Activated CD8-positive, alpha-beta T cell treated with anti-CD3 and anti-CD28 coated beads for 36 hours (primary cell): Measurements from ENCODE around the gene CRTAC1. TPM values are rescaled to one million over a fixed set of nuclear protein-coding genes. Genes with fewer than 3 reads are reported as not detected.

Source experiments
- ATAC-seq: fragments of 200-7000 bp; cut with Tn5 transposase; one replicate; pipeline ENCODE4 v1.10.0; 2021; ENCODE audit warnings: mild to moderate bottlenecking, moderate library complexity
- CTCF ChIA-PET: fragments of 350-600 bp; sonication (Branson Sonifier 250); formaldehyde crosslinking; loops from one replicate; lab custom pipeline; 2021; ENCODE audit warnings: antibody characterized with exemption; lab: Charles Lee
- POLR2A ChIA-PET: fragments of 350-600 bp; sonication (Branson Sonifier 250); formaldehyde crosslinking; loops from one replicate; lab custom pipeline; 2021; ENCODE audit warnings: antibody characterized with exemption; lab: Charles Lee
- DNase-seq: peaks from one replicate; pipeline ENCODE4 v3.0.0-alpha.2; 2020
- H3K27ac Mint-ChIP-seq: one replicate; pipeline ENCODE4 v1.8.0; 2021; ENCODE audit warnings: mild to moderate bottlenecking, mixed read lengths
- H3K27me3 Mint-ChIP-seq: one replicate; pipeline ENCODE4 v1.8.0; 2021; ENCODE audit warnings: mixed read lengths
- H3K36me3 Mint-ChIP-seq: one replicate; pipeline ENCODE4 v1.8.0; 2021; ENCODE audit warnings: low read depth, mixed read lengths
- H3K4me1 Mint-ChIP-seq: one replicate; pipeline ENCODE4 v1.8.0; 2021; ENCODE audit warnings: low read depth, mixed read lengths
- H3K4me3 Mint-ChIP-seq: one replicate; pipeline ENCODE4 v1.8.0; 2021; ENCODE audit warnings: mild to moderate bottlenecking, moderate library complexity, mixed read lengths
- H3K9me3 Mint-ChIP-seq: one replicate; pipeline ENCODE4 v1.8.0; 2021; ENCODE audit warnings: mixed read lengths
- intact Hi-C: fragments of 100-400 bp; cut with micrococcal nuclease; formaldehyde crosslinking; loops from one replicate; pipeline ENCODE4 v1.10.0; 2022
- total RNA-seq, 2 experiments: library from RNA; stranded (reverse); gene quantifications; one replicate each; pipeline ENCODE4 v1.2.3, GENCODE V29; 2021
- TF ChIP-seq, protein P1 (sequence below): fragments of 200-600 bp; IDR thresholded peaks from one replicate; pipeline ENCODE4 v1.8.0; 2022; ENCODE audit warnings: antibody characterized with exemption, mild to moderate bottlenecking

Gene CRTAC1
- total RNA-seq, 2 experiments from 2014 or later = not detected

DNA sequence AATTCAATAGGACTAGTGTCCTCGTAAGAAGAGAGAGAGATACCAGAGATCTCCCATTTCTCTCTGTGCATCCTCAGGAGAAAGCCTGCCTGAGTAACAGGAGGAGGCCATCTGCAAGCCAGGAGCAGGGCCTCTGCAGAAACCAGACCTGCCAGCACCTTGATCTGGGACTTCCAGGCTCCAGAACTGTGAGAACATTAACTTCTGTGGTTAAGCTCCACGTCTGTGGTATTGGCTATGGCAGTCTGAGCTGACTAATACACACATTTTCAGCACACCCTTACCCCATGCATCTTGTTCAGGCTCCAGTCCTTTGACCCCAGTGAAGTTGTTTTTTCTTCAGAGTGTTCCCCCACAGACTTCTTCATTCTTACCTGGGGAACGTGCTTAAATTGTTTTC, 3.1 kb upstream of the CRTAC1 start:
- no peaks in the 10 kb centered on the region for H3K9me3 Mint-ChIP-seq
- intact Hi-C loops = no loop called here
- no peak overlapping the region for H3K4me3 Mint-ChIP-seq
- CTCF ChIA-PET = interaction anchor here (1.3 to 2.4 kb wide), 2 partner anchors 8 to 9 kb away, joined by 5 to 12 read pairs; no protein-coding TSS in a partner anchor
- POLR2A ChIA-PET = no interaction called here
- no peak overlapping the region for H3K27ac Mint-ChIP-seq
- ATAC-seq = no peak
- H3K4me1 Mint-ChIP-seq = peaks cover 2% of the 10 kb centered on the region
- DNase-seq = no peak
- peaks cover 76% of the 10 kb centered on the region for H3K27me3 Mint-ChIP-seq
- no peaks in the 10 kb centered on the region for H3K36me3 Mint-ChIP-seq
- TF ChIP-seq, protein P1, sequence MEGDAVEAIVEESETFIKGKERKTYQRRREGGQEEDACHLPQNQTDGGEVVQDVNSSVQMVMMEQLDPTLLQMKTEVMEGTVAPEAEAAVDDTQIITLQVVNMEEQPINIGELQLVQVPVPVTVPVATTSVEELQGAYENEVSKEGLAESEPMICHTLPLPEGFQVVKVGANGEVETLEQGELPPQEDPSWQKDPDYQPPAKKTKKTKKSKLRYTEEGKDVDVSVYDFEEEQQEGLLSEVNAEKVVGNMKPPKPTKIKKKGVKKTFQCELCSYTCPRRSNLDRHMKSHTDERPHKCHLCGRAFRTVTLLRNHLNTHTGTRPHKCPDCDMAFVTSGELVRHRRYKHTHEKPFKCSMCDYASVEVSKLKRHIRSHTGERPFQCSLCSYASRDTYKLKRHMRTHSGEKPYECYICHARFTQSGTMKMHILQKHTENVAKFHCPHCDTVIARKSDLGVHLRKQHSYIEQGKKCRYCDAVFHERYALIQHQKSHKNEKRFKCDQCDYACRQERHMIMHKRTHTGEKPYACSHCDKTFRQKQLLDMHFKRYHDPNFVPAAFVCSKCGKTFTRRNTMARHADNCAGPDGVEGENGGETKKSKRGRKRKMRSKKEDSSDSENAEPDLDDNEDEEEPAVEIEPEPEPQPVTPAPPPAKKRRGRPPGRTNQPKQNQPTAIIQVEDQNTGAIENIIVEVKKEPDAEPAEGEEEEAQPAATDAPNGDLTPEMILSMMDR = no peak

DNA sequence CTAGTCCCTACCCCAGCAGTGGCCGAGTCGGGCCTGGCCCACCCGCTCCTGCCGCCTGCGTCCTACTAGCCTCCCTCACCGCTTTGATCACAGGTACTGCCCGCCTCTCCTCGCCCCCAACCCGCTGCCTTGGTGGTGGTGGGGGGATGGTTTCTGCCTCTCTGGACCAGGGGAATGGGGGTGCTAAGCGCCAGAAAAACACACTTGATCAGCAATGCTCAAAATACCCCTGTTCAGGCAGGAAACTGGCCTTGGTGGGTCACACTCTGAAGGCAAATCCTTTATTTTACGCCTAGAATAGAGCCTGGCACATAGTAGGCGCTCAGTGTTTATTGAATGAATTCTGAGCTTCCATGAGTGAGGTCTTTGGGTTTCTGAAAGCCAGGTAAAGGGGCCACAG, 1.0 kb upstream of the CRTAC1 start:
- CTCF ChIA-PET = interaction anchor here (1.8 to 2.4 kb wide), 2 partner anchors 10 to 15 kb away, joined by 7 to 12 read pairs; no protein-coding TSS in a partner anchor
- ATAC-seq (no peak), DNase-seq (no peak)
- Mint-ChIP-seq H3K4me1 (peaks cover 4% of the 10 kb centered on the region), H3K9me3 (no peaks in the 10 kb centered on the region), H3K36me3 (no peaks in the 10 kb centered on the region), H3K27me3 (peaks cover 71% of the 10 kb centered on the region), H3K27ac (no peak overlapping the region), H3K4me3 (no peak overlapping the region)
- POLR2A ChIA-PET = interaction anchor here (1.4 kb wide), 1 partner anchor 12 kb away, joined by 3 read pairs; no protein-coding TSS in a partner anchor
- TF ChIP-seq, protein P1 = no peak
- intact Hi-C loops = no loop called here

DNA sequence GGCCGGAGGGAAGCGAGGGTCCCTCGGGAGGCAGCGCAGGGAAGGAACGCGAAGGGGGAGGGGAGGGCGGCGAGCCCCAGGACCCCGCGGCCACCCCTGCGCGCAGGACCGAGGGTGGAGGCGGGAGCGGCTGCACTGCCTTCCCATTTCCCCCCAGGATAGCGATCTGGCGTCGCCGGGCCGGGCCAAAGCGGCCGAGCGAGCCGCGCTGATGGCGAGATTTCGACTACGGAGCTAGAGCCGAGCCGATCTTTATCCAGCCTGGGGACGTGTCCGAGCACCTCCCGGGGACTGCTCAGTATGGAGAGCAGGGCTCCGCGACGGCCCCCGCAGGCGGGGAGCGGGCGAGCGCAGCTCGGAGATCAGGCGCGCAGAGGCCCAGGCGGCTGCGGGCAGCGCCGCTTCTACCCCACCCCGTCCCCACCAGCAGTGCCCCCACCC, 590 bp upstream of the CRTAC1 start:
- peaks cover 4% of the 10 kb centered on the region for H3K4me1 Mint-ChIP-seq
- no peak overlapping the region for H3K27ac Mint-ChIP-seq
- TF ChIP-seq, protein P1 = no peak
- ATAC-seq = no peak
- CTCF ChIA-PET = interaction anchor here (1.4 to 2.4 kb wide), 3 partner anchors 10 to 116 kb away, joined by 3 to 12 read pairs (median 7); no protein-coding TSS in a partner anchor
- peaks cover 69% of the 10 kb centered on the region for H3K27me3 Mint-ChIP-seq
- POLR2A ChIA-PET = interaction anchor here (1.4 kb wide), 1 partner anchor 12 kb away, joined by 3 read pairs; no protein-coding TSS in a partner anchor
- H3K4me3 Mint-ChIP-seq = no peak overlapping the region
- DNase-seq = no peak
- intact Hi-C loops = no loop called here
- H3K9me3 Mint-ChIP-seq = no peaks in the 10 kb centered on the region
- H3K36me3 Mint-ChIP-seq = no peaks in the 10 kb centered on the region

DNA sequence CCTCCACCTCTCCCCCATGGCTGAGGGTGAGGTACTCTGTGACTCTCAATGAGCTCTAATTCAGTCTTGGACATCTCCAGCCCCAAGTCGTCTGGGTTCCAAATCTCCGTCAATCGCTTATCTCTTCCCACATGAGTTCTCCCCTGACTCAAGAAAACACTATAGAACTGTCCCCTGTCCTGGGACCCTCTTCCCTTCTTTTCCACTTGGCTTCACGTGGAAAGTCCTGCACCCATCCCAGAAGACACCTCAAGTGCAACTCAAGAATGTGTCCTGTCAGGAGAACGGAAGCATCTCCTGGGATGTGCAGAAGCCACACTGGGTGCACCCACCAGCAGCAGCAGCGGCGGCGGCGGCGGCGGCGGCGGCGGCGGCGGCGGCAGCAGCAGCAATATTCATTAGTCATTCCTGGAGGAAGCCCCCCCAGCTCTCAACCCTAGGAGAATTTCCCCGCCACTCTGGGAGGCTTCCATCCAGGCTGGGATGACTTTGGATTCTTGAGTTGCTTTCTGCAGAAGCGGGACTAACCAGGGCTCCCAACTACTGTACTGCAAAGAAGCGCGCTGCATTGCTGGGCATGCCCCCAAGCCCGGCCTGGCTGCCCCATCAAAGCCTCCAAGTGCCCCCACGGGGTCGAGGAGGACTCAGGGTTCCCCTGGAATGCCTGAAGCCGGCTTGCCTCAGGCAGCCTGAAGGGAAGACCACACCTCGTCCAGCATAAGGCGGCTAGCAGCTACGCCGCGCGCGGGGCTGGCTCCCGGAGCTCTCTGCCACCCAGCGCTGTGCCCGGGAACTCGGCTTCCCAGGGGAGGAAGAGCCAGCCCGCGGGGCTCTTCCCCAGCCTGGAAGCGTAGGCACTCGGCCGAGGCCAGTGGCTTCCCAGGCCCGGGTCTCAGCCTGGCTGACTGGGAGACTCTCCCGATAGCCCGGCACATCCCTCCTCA, 1.0 kb downstream of the CRTAC1 start:
- Mint-ChIP-seq H3K27me3 (peaks cover 63% of the 10 kb centered on the region), H3K36me3 (no peaks in the 10 kb centered on the region), H3K4me1 (peaks cover 4% of the 10 kb centered on the region), H3K27ac (no peak overlapping the region), H3K4me3 (no peak overlapping the region), H3K9me3 (no peaks in the 10 kb centered on the region)
- intact Hi-C loops = loop anchor here (5.0 kb wide), 1 partner anchor 117 kb away; no protein-coding TSS in a partner anchor
- ATAC-seq (no peak), DNase-seq (no peak)
- ChIA-PET CTCF (interaction anchor here (0.9 to 5.0 kb wide), 13 partner anchors 8 to 268 kb away, joined by 3 to 68 read pairs (median 7); no protein-coding TSS in a partner anchor), POLR2A (interaction anchor here (1.1 kb wide), 1 partner anchor 11 kb away, joined by 3 read pairs; no protein-coding TSS in a partner anchor)
- TF ChIP-seq, protein P1 = no peak
